Anterior cingulate cortex (tissue), 58 donors: ENCODE data around the gene NAALADL2.
"Not testable (repeated sequence)": the region's sequence is repeated elsewhere in the genome, so short reads cannot be mapped to it uniquely, and the experiment has no call there.

Experiments used
- DNase-seq, 58 donors: peaks; one replicate each; lab custom pipeline; 2025; lab: John Stamatoyannopoulos, UW

NAALADL2 gene

GRCh38 chr3:175111036-175111435, 251.9 kb downstream of the NAALADL2 start:
- DNase-seq, result no peak

- DNase-seq, result no peak
Observed at GRCh38 chr3:175118382-175118941, 259.3 kb downstream of the NAALADL2 start.

GRCh38 chr3:175121225-175121624, 262.1 kb downstream of the NAALADL2 start:
- DNase-seq, result no peak

GRCh38 chr3:175127075-175127662, 268.0 kb downstream of the NAALADL2 start:
- DNase-seq, result no peak

GRCh38 chr3:175129126-175129525, 270.0 kb downstream of the NAALADL2 start:
- no peak for DNase-seq

GRCh38 chr3:175129571-175129970, 270.4 kb downstream of the NAALADL2 start:
- no peak for DNase-seq

- not testable (repeated sequence) for DNase-seq
Observed at GRCh38 chr3:175131866-175132265, 272.7 kb downstream of the NAALADL2 start.

- DNase-seq, result not testable (repeated sequence)
Observed at GRCh38 chr3:175132706-175133105, 273.6 kb downstream of the NAALADL2 start.

GRCh38 chr3:175144368-175144767, 285.2 kb downstream of the NAALADL2 start:
- DNase-seq, result no peak

- DNase-seq, result no peak
Observed at GRCh38 chr3:175146258-175146657, 287.1 kb downstream of the NAALADL2 start.

- DNase-seq, result no peak
Observed at GRCh38 chr3:175149675-175150074, 290.5 kb downstream of the NAALADL2 start.

GRCh38 chr3:175150812-175151401, 291.8 kb downstream of the NAALADL2 start:
- no peak for DNase-seq

- DNase-seq, result no peak
Observed at GRCh38 chr3:175153595-175153994, 294.5 kb downstream of the NAALADL2 start.

- no peak for DNase-seq
Observed at GRCh38 chr3:175155172-175155571, 296.0 kb downstream of the NAALADL2 start.

GRCh38 chr3:175159202-175159601, 300.1 kb downstream of the NAALADL2 start:
- no peak for DNase-seq

GRCh38 chr3:175161291-175161690, 302.2 kb downstream of the NAALADL2 start:
- no peak for DNase-seq

- DNase-seq, result no peak
Observed at GRCh38 chr3:175163686-175164085, 304.6 kb downstream of the NAALADL2 start.

- not testable (repeated sequence) for DNase-seq
Observed at GRCh38 chr3:175173117-175173516, 314.0 kb downstream of the NAALADL2 start.

- DNase-seq, result no peak
Observed at GRCh38 chr3:175176556-175176955, 317.4 kb downstream of the NAALADL2 start.

- no peak for DNase-seq
Observed at GRCh38 chr3:175179055-175179454, 319.9 kb downstream of the NAALADL2 start.

- DNase-seq, result no peak
Observed at GRCh38 chr3:175184392-175184791, 325.3 kb downstream of the NAALADL2 start.

GRCh38 chr3:175185903-175186302, 326.8 kb downstream of the NAALADL2 start:
- DNase-seq, result no peak
